NCI-H2107 treated with DMSO at 0.1 percent for 48 hours (cell line): ENCODE measurements around the gene FGD4.

Experiments
- DNase-seq: peaks from one replicate; lab custom pipeline; 2025; ENCODE audit not compliant: unreplicated experiment; lab: John Stamatoyannopoulos, UW

The FGD4 gene

GRCh38 chr12:32666018-32666417 lies 266.7 kb downstream of the FGD4 start:
- no peak for DNase-seq

GRCh38 chr12:32669584-32669983 lies 270.2 kb downstream of the FGD4 start:
- DNase-seq, result no peak

- peak; percentile 93 for DNase-seq
Observed at GRCh38 chr12:32671930-32672780, 272.8 kb downstream of the FGD4 start.

GRCh38 chr12:32679091-32679919 lies 279.9 kb downstream of the FGD4 start, which contains the start of gene DNM1L:
Gene DNM1L (plus strand): TSS chr12:32679301. CDS start chr12:32679364, 63 bp downstream.
- peak; percentile 95 for DNase-seq

- DNase-seq, result no peak
Observed at GRCh38 chr12:32679920-32680237, 280.5 kb downstream of the FGD4 start.

GRCh38 chr12:32680787-32681186 lies 281.4 kb downstream of the FGD4 start:
- DNase-seq, result no peak

GRCh38 chr12:32681272-32681671 lies 281.9 kb downstream of the FGD4 start:
- no peak for DNase-seq

GRCh38 chr12:32686340-32686739 lies 287.0 kb downstream of the FGD4 start:
- no peak for DNase-seq

GRCh38 chr12:32688786-32689185 lies 289.4 kb downstream of the FGD4 start:
- no peak for DNase-seq

GRCh38 chr12:32690927-32691326 lies 291.6 kb downstream of the FGD4 start:
- no peak for DNase-seq

GRCh38 chr12:32692358-32692757 lies 293.0 kb downstream of the FGD4 start:
- no peak for DNase-seq

GRCh38 chr12:32693036-32693435 lies 293.7 kb downstream of the FGD4 start:
- DNase-seq, result no peak
